Measurements from ENCODE around the gene CSNK2A1.
"Not testable (repeated sequence)": the region's sequence is repeated elsewhere in the genome, so short reads cannot be mapped to it uniquely, and the experiment has no call there.

The CSNK2A1 gene

DNA sequence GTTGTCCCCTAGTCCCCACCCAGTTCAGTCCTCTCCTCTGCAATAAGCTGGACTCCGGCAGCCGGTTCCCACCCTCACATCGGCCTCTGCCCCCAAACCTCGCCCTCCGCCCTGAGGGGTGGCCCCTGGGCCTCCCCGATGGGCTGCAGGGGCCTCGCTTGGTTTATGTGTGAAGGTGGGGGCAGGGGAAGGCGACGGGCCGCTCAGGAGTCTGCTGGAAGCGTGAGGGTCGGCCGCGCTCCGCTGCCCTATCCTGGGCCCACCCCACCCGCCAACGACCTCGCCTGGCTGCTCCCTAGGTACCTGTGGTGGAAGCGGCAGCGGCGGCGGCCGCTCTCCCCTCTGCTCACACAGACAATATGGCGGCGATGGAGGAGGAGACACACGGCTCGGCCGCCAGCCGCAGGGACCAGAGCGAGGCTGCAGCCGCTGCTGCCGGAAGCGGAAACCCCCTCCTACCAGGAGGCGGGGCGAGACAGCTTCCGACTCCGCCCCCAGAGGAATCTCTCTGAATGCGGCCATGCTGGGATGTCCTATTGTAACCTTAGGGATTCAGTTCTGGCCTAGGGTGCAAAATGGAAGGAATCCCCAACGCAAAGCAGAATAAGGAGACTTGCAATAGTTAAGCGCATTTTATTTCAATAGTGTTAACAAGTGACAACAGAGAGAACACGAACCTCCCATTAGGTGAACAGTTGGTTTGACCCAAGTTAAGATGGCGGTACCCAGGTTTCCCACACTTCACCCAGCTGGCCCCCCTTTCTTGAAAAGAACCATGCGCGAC is at the start of gene CSNK2A1:
Gene CSNK2A1 (minus strand): TSS at position 422 of the 784 bp plus-strand sequence. CDS start 35,239 bp downstream, outside the sequence.
- DNase-seq: peak; percentile 93

DNA sequence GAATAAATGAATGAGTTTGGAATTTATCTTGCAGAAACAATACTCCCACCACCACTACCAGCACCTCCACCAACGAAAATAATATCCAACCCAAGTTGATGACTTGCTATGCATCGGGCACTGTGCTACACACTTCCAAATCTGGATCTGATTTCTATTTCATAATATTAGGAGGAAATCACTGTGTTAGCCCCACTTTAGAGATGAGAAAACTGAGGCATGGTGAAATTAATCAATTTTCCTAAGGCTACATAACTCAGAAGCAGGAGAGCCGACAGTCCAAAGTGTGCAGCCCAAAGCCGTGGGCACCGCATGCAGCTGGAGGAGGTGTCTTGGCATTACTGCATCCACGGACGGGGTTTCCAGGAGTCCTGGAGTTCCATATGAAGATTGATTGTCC is 48.9 kb upstream of the CSNK2A1 start:
- no peak for DNase-seq

DNA sequence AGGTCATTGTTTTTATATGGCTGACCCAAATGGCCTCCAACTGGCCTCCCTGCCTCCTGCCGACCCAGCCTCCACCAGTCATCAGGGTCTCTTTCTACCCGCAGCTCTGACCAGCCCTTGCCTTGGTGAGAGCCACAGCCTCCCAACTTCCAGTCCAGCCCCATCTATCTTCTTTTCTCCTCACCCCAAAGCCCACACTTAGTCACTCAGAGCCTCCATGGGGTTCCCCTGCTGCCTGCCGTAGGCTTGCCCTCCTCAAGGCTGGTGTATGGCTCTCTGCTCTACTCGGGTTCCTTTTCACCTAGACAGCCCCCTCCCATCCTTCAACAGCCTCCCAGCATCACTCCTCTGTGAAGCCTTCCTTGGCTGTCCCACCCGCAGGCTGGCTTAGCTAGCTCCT is 48.4 kb upstream of the CSNK2A1 start:
- no peak for DNase-seq

DNA sequence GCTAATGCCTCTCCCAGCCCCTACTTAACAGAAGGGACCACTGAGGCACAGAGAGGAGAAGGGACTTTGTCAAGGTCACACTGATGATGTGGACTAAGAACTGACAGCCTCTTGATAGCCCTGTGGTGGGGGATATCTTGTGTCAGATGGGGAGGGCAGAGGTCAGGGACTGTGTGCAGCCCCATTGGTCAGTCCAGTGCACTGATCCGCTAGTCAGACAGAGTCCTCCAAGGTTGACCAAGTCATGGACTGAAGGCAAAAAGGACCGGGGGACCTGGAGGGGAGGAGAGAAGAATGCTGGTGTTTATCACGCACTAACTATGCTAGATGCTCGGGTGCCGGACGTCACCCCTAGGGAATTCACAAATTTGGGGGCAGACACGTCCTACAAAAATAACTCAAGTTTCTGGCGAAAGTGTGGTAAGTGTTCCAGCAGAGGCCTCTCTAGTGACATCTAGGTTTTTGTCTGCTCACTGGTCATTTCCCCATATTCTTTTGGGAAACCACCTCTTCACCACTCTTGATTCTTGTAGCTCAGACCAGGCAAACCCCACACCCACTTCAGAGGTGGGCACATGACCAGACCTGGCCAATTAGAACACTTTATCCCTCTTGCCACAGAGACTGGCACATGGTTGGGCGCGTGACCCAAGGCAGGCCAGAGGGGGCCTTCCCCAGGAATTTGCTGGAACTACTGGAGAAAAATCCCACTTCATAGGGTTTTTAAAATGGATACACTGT is 45.5 kb upstream of the CSNK2A1 start:
- DNase-seq: no peak

DNA sequence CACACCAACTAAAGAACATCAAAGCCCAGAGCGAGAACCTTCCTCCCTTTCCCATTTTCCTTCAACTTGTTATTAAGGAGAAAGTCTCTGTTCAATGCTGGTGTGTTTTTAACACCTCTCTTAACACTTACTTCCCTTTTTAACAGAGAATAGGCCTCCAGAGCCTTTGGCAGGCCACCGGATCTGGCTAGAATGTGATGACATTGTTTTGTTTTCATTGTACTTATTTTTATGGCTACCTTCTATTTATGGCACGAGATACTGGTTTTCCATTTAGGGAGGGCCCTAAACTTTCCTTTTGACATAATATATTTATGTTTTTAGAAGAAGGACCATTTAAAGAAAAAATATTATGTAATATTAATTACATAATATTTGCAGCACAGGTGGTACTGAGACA is 44.9 kb upstream of the CSNK2A1 start:
- DNase-seq: no peak

DNA sequence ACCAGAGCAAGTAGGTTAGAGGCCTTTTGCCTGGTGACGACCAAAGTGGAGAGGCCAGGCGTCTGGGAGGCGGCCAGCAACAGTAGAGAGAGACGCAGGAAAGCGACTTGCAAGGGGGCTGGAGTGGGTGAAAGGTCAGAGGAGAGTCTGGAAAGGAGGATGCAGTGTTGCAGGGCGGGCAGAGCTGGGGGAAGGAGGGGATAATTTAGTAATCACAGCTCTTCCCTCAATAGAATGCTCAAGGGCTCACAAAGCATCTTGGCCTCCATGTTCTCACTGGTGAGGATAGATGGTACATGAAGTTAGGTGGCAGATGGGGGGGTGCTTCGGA is 41.3 kb upstream of the CSNK2A1 start:
- DNase-seq: no peak

DNA sequence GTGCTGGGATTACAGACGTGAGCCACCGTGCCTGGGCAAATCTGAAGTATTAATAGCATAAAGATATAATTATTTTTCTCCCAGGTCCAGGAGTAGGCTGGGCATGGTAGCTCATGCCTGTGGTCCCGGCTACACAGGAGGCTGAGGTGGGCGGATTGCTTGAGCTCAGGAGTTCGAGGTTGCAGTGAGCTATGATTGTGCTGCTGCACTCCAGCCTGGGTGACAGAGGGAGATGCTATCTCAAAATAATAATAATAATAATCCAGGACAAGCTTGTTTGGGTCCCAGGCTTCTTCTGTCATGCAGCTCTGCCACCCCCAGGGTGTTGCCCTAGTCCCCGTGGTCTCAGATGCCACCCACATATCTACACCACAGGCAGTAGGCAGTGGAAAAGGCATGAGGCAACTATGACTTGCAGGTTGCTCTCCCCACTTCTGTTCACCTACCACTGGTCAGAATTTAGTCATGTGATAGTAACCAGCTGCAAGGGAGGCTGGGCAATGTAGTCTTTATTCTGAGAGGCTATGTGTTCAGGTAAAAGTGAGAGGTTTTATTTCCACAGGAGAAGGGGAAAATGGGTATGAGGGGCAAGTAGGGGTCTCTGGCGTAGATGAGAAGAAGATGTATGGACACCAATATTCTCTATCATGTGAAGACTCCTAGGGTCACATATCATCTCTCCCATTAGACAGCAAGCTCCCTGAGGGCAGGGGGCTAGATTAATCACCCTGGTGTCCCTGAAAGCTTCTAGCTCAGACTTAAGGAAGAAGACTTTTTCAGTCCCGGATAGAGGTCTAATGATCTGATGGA is 40.8 kb upstream of the CSNK2A1 start:
- no peak for DNase-seq

DNA sequence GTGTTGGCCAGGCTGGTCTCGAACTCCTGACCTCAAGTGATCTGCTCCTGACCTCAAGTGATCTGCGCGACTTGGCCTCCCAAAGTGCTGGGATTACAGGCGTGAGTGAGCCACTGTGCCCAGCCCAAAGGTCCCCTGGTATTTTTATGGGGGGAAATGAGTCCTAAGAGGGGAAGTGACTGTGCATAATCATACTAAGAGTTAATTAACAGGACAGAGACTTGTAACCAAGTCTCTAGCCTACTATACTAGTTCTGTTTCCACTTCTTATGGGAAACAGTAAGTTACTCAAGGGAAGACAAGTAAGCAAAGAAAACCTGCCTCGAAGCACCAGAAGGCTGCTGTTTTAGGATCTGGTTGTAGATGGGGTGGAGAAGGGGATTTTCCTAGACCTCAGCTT is 38.6 kb upstream of the CSNK2A1 start:
- DNase-seq: no peak

DNA sequence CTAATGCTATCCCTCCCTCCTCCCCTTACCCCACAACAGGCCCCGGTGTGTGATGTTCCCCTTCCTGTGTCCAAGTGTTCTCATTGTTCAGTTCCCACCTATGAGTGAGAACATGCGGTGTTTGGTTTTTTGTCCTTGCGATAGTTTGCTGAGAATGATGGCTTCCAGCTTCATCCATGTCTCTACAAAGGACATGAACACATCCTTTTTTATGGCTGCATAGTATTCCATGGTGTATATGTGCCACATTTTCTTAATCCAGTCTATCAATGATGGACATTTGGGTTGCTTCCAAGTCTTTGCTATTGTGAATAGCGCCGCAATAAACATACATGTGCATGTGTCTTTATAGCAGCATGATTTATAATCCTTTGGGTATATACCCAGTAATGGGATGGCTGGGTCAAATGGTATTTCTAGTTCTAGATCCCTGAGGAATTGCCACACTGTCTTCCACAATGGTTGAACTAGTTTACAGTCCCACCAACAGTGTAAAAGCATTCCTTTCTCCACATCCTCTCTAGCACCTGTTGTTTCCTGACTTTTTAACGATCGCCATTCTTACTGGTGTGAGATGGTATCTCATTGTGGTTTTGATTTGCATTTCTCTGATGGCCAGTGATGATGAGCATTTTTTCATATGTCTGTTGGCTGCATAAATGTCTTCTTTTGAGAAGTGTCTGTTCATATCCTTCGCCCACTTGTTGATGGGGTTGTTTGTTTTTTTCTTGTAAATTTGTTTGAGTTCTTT is 35.5 kb upstream of the CSNK2A1 start:
- DNase-seq: not testable (repeated sequence)

DNA sequence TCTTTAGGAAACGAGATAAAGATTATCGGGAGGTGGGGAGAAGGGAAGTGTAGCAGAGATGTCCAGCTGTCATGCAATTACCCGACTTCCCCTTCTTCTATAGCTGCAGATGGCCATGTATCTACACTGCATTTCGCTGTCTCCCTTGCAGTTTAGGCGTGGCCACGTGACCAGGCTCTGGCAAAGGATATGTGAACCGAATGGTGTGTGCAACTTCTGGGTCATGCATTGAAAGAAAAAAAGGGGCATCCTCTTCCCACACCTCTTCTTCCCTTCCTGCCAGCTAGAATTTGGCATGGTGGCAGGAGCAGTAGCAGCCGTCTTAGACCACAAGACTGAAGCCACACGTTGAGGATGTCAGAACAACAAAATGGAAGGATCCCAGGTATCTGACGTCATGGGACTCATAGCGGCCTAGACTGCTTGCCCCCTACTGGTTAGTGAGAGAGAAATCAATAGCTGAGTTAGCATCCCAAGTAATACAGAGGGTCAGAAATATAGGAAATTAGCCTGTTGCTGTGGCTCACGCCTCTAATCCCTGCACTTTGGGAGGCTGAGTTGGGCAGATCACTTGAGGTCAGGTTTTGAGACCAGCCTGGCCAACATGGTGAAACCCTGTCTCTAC is 33.7 kb upstream of the CSNK2A1 start:
- no peak for DNase-seq

DNA sequence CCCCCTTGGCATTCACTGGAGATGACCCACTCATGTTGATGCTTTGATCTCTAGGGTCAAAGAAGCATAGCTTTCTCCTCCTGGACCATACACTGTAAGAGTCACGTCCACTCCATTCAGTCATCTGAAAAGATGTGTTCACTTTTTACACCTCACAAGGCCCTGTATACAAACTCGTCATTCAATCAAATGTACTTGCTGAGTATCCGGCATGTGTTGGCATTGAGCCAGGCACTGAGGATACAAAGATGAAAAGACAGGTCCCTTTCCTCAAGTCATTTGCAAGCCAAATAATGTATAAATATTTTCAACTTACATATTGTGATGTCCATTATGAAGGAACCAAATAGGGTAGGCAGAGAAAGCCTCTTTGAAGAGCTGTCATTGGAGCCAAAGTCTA is 32.6 kb upstream of the CSNK2A1 start:
- DNase-seq: no peak

DNA sequence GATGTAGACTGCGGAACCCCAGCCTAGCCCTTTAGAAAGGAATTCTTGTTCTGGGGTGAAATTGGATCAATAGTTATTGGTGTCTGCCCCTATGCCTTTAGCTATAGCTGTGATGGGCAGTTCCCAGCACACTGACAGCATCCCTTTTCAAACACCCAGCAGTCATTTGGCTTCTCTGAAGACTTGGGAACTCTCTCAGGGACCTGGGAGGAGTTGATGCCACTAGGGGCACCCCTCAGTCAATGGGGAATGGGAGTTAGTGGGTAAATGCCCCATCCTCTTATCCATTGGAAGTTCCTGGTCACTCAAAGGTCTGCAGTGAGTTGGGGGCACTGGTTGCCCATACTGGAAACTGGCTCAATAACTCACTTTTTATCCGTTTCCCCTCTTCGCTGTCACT is 31.6 kb upstream of the CSNK2A1 start:
- DNase-seq: no peak

DNA sequence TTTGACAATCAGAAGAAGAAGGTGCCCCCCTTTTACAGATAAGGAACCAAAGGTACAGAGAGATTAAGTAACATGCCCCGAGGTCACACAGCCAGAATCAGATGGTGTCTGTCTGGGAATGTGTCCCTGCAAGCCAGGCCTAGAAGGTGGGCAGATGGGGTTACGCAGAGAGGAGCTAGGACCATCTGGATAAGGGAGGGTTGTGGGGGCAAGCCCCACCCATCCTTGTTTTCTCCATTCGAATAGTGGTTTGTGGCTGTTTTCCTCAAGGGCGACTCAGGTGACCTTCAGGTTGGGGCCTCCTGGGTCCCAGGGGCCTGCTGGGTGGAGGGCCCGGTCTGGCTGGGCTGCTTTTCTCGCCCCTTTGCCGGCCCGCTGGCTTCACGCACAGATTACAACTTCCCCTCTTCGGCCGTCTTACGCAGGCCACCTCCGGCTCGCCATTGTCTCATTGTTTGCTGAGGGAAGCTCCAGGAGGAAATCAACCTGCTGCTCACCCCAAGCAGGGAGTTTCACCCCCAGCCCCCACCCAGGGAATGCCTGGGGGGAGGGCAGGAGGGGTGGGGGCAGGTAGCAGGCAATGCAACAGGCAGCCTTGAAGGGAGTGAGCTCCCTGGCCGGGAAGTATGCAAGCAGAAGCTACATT is 30.8 kb upstream of the CSNK2A1 start:
- DNase-seq: no peak

DNA sequence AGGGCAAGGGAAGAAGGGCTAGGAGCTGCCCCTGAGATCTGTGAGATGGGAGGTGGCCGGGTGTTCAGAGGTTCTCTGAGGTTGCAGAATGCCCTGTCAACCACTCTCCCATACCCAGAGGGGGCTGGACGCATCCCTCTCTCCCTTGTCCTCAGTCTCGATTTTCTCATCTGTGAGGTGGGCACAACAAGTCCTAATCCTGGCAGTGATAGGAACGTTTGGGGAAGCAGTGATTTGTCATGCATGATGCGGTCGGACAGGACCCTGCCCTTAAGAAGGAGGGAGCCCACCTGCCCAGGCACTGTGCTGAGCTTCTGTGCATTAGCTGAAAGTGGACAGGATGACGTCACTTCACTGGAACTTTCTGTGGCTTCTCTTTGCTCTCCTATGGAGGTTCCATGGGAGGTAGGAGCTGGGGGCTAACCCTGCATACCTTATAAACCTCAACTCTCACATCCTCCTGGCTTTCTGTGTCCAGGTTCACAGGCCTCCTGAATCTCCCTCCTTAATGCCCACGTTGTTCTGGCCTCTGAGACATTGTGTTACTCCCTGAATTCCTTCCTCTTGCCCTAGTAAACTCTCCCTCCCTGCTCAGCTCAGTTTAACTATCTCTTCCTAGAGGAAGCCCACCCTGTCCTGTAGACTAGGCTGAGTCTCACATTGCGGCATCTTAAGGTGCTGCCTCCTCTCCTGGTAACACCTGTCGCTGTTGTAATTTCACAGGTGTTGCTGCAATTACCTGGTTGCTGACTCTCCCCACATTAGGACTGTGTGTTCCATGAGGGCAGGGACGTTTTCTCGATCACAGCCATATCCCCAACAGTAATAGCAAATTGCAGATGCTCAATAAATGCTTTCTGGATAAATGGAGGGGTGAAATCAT is 30.1 kb upstream of the CSNK2A1 start:
- DNase-seq: no peak

DNA sequence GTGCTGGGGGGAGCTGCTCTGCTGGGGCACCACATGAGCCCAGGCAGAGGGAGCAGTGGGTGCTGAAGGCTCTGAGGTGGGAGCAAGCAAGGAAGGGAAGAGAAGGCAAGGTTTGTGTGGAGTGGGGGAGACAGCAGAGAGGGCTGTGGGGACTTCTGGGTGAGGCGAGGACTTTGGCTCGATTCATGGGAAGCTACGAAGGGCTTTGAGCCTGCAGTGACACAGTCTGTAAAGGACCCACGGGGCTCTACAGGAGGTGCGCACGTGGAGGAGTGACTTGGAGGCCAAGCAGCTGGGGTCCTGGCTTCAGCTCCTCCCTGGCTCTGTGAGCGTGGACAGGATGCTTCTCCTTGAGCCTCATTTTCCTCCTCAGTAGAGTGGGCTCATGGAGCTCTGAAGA is 29.1 kb upstream of the CSNK2A1 start:
- no peak for DNase-seq

DNA sequence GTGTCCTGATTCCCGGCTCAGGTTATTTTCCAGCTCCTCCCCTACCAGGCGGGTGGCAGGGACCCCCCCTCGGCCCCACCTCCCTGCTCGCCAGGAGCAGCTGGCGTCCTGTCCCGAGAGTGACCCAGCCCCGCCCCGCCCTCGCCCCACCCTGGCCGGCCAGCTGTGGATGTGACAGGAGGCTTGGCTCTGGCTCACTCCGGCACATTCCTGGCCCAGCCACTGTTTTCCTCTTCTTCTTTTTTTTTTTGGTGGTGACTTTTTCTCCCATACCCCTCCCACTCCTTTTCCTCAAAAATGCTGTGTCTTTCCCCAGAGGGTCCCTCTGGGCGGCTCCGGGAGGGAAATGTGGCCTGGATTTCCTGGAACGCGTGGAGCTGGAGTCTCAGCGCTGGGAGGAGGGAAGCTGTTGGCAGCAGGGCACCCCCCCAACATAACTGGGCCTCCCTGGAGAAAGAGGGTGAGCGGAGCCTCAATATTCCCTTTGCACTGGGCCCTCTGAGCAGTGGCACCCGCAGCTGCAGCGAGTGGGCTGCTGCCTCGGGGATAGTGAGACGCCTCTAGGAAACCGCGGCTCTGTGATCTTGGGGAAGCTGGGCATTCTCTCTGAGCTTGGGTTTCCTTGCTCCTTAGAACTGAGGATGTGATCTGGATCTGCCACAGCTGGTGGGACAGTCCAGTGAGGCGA is 28.3 kb upstream of the CSNK2A1 start:
- DNase-seq: no peak

DNA sequence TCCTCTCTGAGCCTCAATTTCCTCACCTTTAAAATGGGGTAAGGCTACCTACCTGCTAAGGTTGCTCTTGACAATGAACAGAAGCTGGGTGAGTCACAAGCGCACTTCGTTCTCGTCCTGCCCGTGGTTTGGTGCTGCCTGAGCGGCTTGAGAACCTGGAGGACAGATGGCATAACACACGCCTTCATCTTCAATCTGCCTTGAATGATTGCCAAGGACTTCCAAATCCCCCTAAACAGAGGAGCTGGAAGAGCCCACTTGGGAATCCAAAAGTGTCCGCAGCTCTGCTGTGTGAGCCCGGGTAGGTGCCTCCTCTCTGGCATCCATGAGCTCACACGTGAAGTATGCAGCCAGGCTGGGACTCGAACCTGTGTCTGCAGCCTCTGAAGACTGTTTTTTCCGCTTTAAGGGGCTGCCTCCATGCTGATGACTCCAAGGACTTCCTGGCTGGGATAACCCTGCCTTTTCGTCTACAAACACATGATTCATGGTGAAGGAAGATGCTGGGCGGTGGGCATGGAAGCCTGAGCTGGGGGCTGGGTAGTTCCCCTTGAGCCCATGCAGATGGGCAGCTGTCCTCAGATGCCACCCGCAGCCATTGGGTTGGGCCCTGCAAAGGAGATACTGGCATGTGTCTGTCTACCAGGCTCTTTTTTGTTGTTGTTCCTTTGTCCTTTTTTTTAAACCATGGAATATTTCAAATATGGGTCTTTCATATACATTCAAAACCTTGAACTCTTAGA is 25.3 kb upstream of the CSNK2A1 start:
- no peak for DNase-seq

DNA sequence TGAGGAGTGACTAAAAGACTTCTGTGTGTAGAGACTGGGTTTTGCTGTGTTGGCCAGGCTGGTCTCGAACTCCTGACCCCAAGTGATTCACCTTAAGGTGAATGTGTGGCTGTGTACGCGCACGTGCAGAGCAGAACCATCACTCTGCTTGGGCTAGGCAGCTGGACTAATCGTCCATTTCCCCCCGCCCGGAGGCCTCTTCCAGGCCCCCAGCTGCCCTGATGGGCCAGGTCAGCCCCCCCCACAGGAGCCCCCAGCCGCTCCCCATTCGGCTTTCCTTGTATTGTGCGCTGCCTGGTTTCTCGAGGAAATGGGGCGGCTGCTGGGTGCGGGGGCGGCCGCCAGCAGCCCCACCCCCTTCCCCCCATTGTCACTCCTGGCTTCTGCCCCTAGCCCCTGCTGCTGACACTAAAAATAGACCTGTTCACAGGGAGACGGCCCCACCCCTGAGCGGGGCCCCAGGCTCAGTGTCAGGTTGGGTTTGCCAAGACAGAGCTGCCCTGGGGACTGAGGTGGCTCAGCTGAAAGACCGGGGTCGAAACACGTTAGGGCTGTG is 24.6 kb upstream of the CSNK2A1 start:
- no peak for DNase-seq

DNA sequence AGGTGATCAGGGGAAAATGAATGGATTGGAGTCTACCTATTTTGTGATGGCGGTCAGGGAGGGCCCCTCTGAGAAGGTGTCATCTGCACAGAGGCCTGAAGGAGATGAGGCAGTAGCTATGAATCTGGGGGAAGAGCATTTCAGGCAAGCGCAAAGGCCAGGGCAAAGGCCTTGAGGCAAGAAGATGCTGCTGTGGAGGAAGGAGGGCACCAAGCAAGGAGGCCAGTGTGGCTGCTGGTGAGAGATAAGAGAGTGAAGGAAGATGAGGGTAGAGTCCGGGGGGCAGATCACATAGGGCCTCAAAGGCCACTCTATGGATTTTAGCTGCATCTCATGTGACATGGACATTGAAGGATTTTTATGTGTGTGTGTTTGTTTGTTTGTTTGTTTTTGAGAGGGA is 20.6 kb upstream of the CSNK2A1 start:
- DNase-seq: no peak

Data from DMS153 (cell line).